Right lobe of liver (tissue), 4 donors: ENCODE measurements around the gene SORL1.

ENCODE experiments used
- CTCF ChIP-seq, 4 donors: fragments of 200-600 bp in 3 of 4; fragments of 450-650 bp in 1 of 4; IDR thresholded peaks; one replicate each; pipeline versions ENCODE4 v1.5.1 to v1.8.0; 2016 to 2022; ENCODE audit warnings: antibody characterized with exemption in 4 of 4, mild to moderate bottlenecking in 2 of 4
- POLR2A ChIP-seq: fragments of 450-650 bp; IDR thresholded peaks from one replicate; pipeline ENCODE4 v1.6.1; 2017; ENCODE audit warnings: antibody characterized with exemption, mild to moderate bottlenecking
- donor health status: DM: no; HTN: no; CAD: no.
- donor health status: DM: no; HTN: no; CAD: no.
- donor health status: DM: no; HTN: yes; CAD: no.

DNA sequence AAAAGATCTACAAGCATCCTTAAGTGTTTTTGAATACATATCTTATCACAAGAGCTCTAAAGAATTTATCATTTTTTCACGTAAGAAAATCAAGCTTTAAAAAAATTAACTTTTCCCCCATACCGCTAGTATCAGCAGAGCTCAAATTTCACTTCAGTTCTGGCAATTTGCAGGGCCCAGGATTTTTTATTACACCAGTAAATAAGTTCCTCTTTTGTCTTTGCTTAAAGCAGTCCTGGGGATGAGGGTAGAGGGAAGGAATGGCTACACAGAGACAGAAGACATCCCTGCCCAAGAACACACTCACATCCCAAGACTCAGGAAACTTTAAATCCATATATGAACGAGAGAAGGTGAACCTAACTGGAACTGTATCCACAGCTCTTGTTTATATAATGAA, 22.6 kb upstream of the SORL1 start:
- TF ChIP-seq CTCF (IDR thresholded peaks at IDR 0.05) (no peak), POLR2A (no peak)
